ENCODE results near the gene PCBP1.
"Not testable (repeated sequence)": the region's sequence is repeated elsewhere in the genome, so short reads cannot be mapped to it uniquely, and the experiment has no call there.

The PCBP1 gene

GRCh38 chr2:70101174-70101573 is 13.9 kb downstream of the PCBP1 start:
- DNase-seq: no peak

GRCh38 chr2:70101686-70102085 is 14.4 kb downstream of the PCBP1 start:
- not testable (repeated sequence) for DNase-seq

- DNase-seq: not testable (repeated sequence)
Observed at GRCh38 chr2:70102323-70102905, 15.1 kb downstream of the PCBP1 start.

- no peak for DNase-seq
Observed at GRCh38 chr2:70103531-70104061, 16.3 kb downstream of the PCBP1 start.

GRCh38 chr2:70104231-70105111 is 17.2 kb downstream of the PCBP1 start:
- DNase-seq: no peak

GRCh38 chr2:70106138-70106537 is 18.9 kb downstream of the PCBP1 start:
- DNase-seq: not testable (repeated sequence)

GRCh38 chr2:70110397-70110796 is 23.1 kb downstream of the PCBP1 start:
- DNase-seq: peak; percentile 86

GRCh38 chr2:70111752-70112591 is 24.7 kb downstream of the PCBP1 start:
- DNase-seq: peak; percentile 58

- DNase-seq: no peak
Observed at GRCh38 chr2:70113359-70114070, 26.2 kb downstream of the PCBP1 start.

- DNase-seq: no peak
Observed at GRCh38 chr2:70115646-70116442, 28.6 kb downstream of the PCBP1 start.

GRCh38 chr2:70116936-70117552 is 29.8 kb downstream of the PCBP1 start:
- DNase-seq: no peak

GRCh38 chr2:70118798-70119454 is 31.6 kb downstream of the PCBP1 start:
- DNase-seq: no peak

- no peak for DNase-seq
Observed at GRCh38 chr2:70121627-70122372, 34.5 kb downstream of the PCBP1 start.

GRCh38 chr2:70122470-70122869 is 35.2 kb downstream of the PCBP1 start:
- no peak for DNase-seq

- no peak for DNase-seq
Observed at GRCh38 chr2:70123051-70123828, 36.0 kb downstream of the PCBP1 start.

GRCh38 chr2:70123829-70124116 is 36.5 kb downstream of the PCBP1 start:
- DNase-seq: no peak

- peak; percentile 88 for DNase-seq
Observed at GRCh38 chr2:70124983-70125480, 37.8 kb downstream of the PCBP1 start.

GRCh38 chr2:70125498-70125898 is 38.2 kb downstream of the PCBP1 start:
- no peak for DNase-seq

- DNase-seq: no peak
Observed at GRCh38 chr2:70126413-70126812, 39.1 kb downstream of the PCBP1 start.

All from DMS53 (cell line).